Activated CD4-positive, alpha-beta T cell treated with anti-CD3 and anti-CD28 coated beads, Interleukin-2, Interleukin-4, amounts not matched to agents 100 ng/mL and 50 ng/mL, durations not matched to agents 16 hours and 8 hours (primary cell): ENCODE results near the gene TULP4.
"Not testable (repeated sequence)": the region's sequence is repeated elsewhere in the genome, so short reads cannot be mapped to it uniquely, and the experiment has no call there.

Experiments
- DNase-seq: peaks from one replicate; pipeline ENCODE4 v3.0.0-alpha.2; 2020; ENCODE audit warnings: low spot score

The TULP4 gene

GRCh38 chr6:158295976-158296853 is 16.1 kb upstream of the TULP4 start:
- not testable (repeated sequence) for DNase-seq

- not testable (repeated sequence) for DNase-seq
Measured at GRCh38 chr6:158296854-158297324, 15.4 kb upstream of the TULP4 start.

- DNase-seq = not testable (repeated sequence)
Measured at GRCh38 chr6:158297657-158298056, 14.6 kb upstream of the TULP4 start.

GRCh38 chr6:158300306-158301143 is 11.7 kb upstream of the TULP4 start:
- DNase-seq = not testable (repeated sequence)

GRCh38 chr6:158301561-158301960 is 10.7 kb upstream of the TULP4 start:
- not testable (repeated sequence) for DNase-seq

- DNase-seq = not testable (repeated sequence)
Measured at GRCh38 chr6:158302195-158302796, 10.0 kb upstream of the TULP4 start.

- no peak for DNase-seq
Measured at GRCh38 chr6:158303210-158303731, 9.0 kb upstream of the TULP4 start.

- no peak for DNase-seq
Measured at GRCh38 chr6:158304254-158304653, 8.0 kb upstream of the TULP4 start.

GRCh38 chr6:158309814-158310213 is 2.5 kb upstream of the TULP4 start:
- no peak for DNase-seq

GRCh38 chr6:158311193-158311592 is 1.1 kb upstream of the TULP4 start:
- no peak for DNase-seq

GRCh38 chr6:158311626-158312025 is 639 bp upstream of the TULP4 start:
- DNase-seq = peak; percentile 5

GRCh38 chr6:158312672-158313397 is 570 bp downstream of the TULP4 start:
- no peak for DNase-seq

- no peak for DNase-seq
Measured at GRCh38 chr6:158313989-158314388, 1.7 kb downstream of the TULP4 start.

- no peak for DNase-seq
Measured at GRCh38 chr6:158314737-158315136, 2.5 kb downstream of the TULP4 start.

- no peak for DNase-seq
Measured at GRCh38 chr6:158316022-158316421, 3.8 kb downstream of the TULP4 start.

- DNase-seq = no peak
Measured at GRCh38 chr6:158321960-158322359, 9.7 kb downstream of the TULP4 start.

GRCh38 chr6:158322400-158322723 is 10.1 kb downstream of the TULP4 start:
- peak; percentile 12 for DNase-seq

GRCh38 chr6:158322724-158323560 is 10.7 kb downstream of the TULP4 start:
- peak; percentile 24 for DNase-seq

GRCh38 chr6:158323561-158323958 is 11.3 kb downstream of the TULP4 start:
- DNase-seq = peak; percentile 25

- no peak for DNase-seq
Measured at GRCh38 chr6:158324136-158324535, 11.9 kb downstream of the TULP4 start.

- no peak for DNase-seq
Measured at GRCh38 chr6:158327211-158327610, 14.9 kb downstream of the TULP4 start.
